Heart right ventricle (tissue), 16 donors: ENCODE measurements around the gene AP1G1. TPM values are rescaled to one million over a fixed set of nuclear protein-coding genes. Genes with fewer than 3 reads are reported as not detected.

Experiments used
- ATAC-seq, 8 donors: fragments of 200-7000 bp; cut with Tn5 transposase; one replicate each; pipeline ENCODE4 v1.9.1; 2020; ENCODE audit warnings: mild to moderate bottlenecking in 8 of 8, moderate library complexity in 8 of 8, moderate number of reproducible peaks in 1 of 8
- DNase-seq, 2 donors: peaks; one replicate each; pipeline ENCODE4 v3.0.0-alpha.2; 2020
- H3K27ac ChIP-seq, 10 donors: fragments of 200-600 bp; sonication (generic) in 2 of 10; one replicate each; pipeline versions ENCODE4 v1.5.0 to v1.8.0; 2020 to 2022; ENCODE audit warnings: mild to moderate bottlenecking in 3 of 10
- H3K27me3 ChIP-seq, 7 donors: fragments of 200-600 bp; one replicate each; pipeline ENCODE4 v1.8.0; 2021 to 2022; ENCODE audit warnings: mild to moderate bottlenecking in 2 of 7
- H3K36me3 ChIP-seq, 9 donors: fragments of 200-600 bp; sonication (generic) in 1 of 9; one replicate each; pipeline versions ENCODE4 v1.5.0 to v1.8.0; 2020 to 2022; ENCODE audit warnings: mild to moderate bottlenecking in 2 of 9
- H3K4me1 ChIP-seq, 9 donors: fragments of 200-600 bp; sonication (generic) in 1 of 9; one replicate each; pipeline versions ENCODE4 v1.5.0 to v1.8.0; 2020 to 2022; ENCODE audit warnings: mild to moderate bottlenecking in 4 of 9
- H3K4me3 ChIP-seq, 10 donors: fragments of 200-600 bp; sonication (generic) in 2 of 10; one replicate each; pipeline versions ENCODE4 v1.5.0 to v1.8.0; 2020 to 2022; ENCODE audit warnings: mild to moderate bottlenecking in 7 of 10, moderate library complexity in 2 of 10
- H3K9me3 ChIP-seq, 11 donors: fragments of 200-600 bp in 10 of 11; sonication (generic) in 2 of 11; one replicate each; pipeline versions ENCODE4 v1.5.0 to v1.8.0; 2013 to 2022; ENCODE audit warnings: mild to moderate bottlenecking in 2 of 11, control low read depth in 1 of 11, moderate library complexity in 1 of 11
- CTCF ChIP-seq, 9 donors: fragments of 200-600 bp; sonication (generic) in 2 of 9; IDR thresholded peaks; one replicate each; pipeline versions ENCODE4 v1.5.0 to v1.8.0; 2021 to 2022; ENCODE audit warnings: antibody characterized with exemption in 9 of 9, mild to moderate bottlenecking in 5 of 9, moderate library complexity in 1 of 9
- WGBS, 2 donors: extraction: QIAGEN DNeasy Blood & Tissue Kit; methylation state at CpG; one replicate each; pipeline ENCODE4 v1.1.7; 2013; ENCODE audit warnings: inconsistent platforms in 1 of 2; 5-methylcytosine and 5-hydroxymethylcytosine counted together
- intact Hi-C, 10 donors: fragments of 100-400 bp; cut with DNase I; formaldehyde crosslinking; loops; one replicate each; pipeline versions ENCODE4 v1.11.1 to v1.14.2; 2022
- polyA plus RNA-seq, 2 donors: library from polyadenylated mRNA; stranded (reverse); fragments of 200-250 nt; gene quantifications; one replicate each; pipeline ENCODE4 v1.2.3, GENCODE V29; 2013
- total RNA-seq, 10 donors: library from RNA; stranded (reverse); fragmentation: NEBNext Ultra II Directional in 3 of 10; extraction: Animal tissue kit (Norgen Biotek cat#: 25700) in 3 of 10; gene quantifications; one replicate each; pipeline versions ENCODE4 v1.2.1 to v1.2.4, GENCODE V29; 2021 to 2023
- donor health status: Arrhythmogenic right ventricular cardiomyopathy.
- donor health status: ischemic (EF 13 %, LVEDD 7.1; RV severe dilation, severe dysfunction).
- donor health status: healthy with polysubstance abuse.
- donor health status: DM: no; HTN: yes; CAD: no.
- donor health status: DM: no; HTN: no; CAD: no.
- donor health status: ischemic (EF 25% LVEDD 6.9; RV normal size, moderate dysfunction).
- donor health status: ischemic (EF 25% LVEDD 5.7; RV mildly dilated, moderate dysfunction).
- donor health status: healthy.
- donor health status: DM: yes; HTN: yes; CAD: no.
- donor health status: Ischemic cardiomyopathy.
- donor health status: ischemic (EF 35%, LVEDD 5.7; RV mildly dilated, moderate dysfunction).
- donor health status: nonischemic (EF 11% LVEDD 7.7; RV severe dilation, severe dysfunction).
- donor health status: DM: yes; HTN: yes; CAD: no.
- donor health status: PGD.
- donor health status: ischemic (EF 29% LVEDD 5.4; RV normal size, mild dysfunction).
- donor health status: nonischemic (EF 23%, LVEDD 6.1; RV moderate dilation, normal function).

AP1G1 gene
- total and polyA plus RNA-seq, 12 donors, result 12.4 to 53.7 (median 36.1) TPM

- ATAC-seq, result no peak
- TF ChIP-seq CTCF (IDR thresholded peaks at IDR 0.05), result no peak
- no peaks in the 10 kb centered on the region for H3K9me3 ChIP-seq
- 66 to 71% methylated on average over 4 of the region's 4 CpGs for WGBS, 2 donors
- H3K27me3 ChIP-seq, result no peaks in the 10 kb centered on the region
- intact Hi-C loops, result loop anchor here in 1 of 10 donors (10.0 kb wide), 1 partner anchor 1321 kb away; no protein-coding TSS in a partner anchor
- peaks cover 0 to 60% (median 18%) of the 10 kb centered on the region in 9 donors for H3K4me1 ChIP-seq
- DNase-seq, result no peak
- H3K27ac ChIP-seq, result peak overlapping the region in 3 of 10 donors; percentile 65 to 79 (median 72)
- H3K4me3 ChIP-seq, result no peak overlapping the region
- H3K36me3 ChIP-seq, result peaks cover 0 to 95% (median 29%) of the 10 kb centered on the region in 9 donors
Observed at GRCh38 chr16:71853413-71853812, 44.8 kb upstream of the AP1G1 start.

- intact Hi-C loops, result loop anchor here in 1 of 10 donors (10.0 kb wide), 1 partner anchor 1322 kb away; no protein-coding TSS in a partner anchor
- ATAC-seq (no peak), DNase-seq (no peak)
- Histone ChIP-seq H3K9me3 (no peaks in the 10 kb centered on the region), H3K27me3 (no peaks in the 10 kb centered on the region), H3K36me3 (peaks cover 0 to 96% (median 29%) of the 10 kb centered on the region in 9 donors), H3K4me3 (no peak overlapping the region), H3K27ac (no peak overlapping the region), H3K4me1 (peaks cover 2 to 60% (median 20%) of the 10 kb centered on the region in 9 donors)
- WGBS, 2 donors, result 96 to 97% methylated on average over 4 of the region's 4 CpGs
- no peak for TF ChIP-seq CTCF (IDR thresholded peaks at IDR 0.05)
Observed at GRCh38 chr16:71852561-71852960, 43.9 kb upstream of the AP1G1 start.

- Histone ChIP-seq H3K4me1 (peaks cover 6 to 60% (median 19%) of the 10 kb centered on the region in 9 donors), H3K9me3 (no peaks in the 10 kb centered on the region), H3K4me3 (no peak overlapping the region), H3K36me3 (peaks cover 0 to 93% (median 29%) of the 10 kb centered on the region in 9 donors), H3K27ac (no peak overlapping the region), H3K27me3 (no peaks in the 10 kb centered on the region)
- intact Hi-C loops, result loop anchor here in 1 of 10 donors (10.0 kb wide), 1 partner anchor 1323 kb away; no protein-coding TSS in a partner anchor
- DNase-seq (no peak), ATAC-seq (no peak)
- 88 to 92% methylated on average over 3 of the region's 3 CpGs for WGBS, 2 donors
- no peak for TF ChIP-seq CTCF (IDR thresholded peaks at IDR 0.05)
Observed at GRCh38 chr16:71852158-71852557, 43.5 kb upstream of the AP1G1 start.

GRCh38 chr16:71851746-71852145 is 43.1 kb upstream of the AP1G1 start:
- Histone ChIP-seq H3K4me3 (no peak overlapping the region), H3K27ac (no peak overlapping the region), H3K9me3 (no peaks in the 10 kb centered on the region), H3K36me3 (peaks cover 0 to 89% (median 29%) of the 10 kb centered on the region in 9 donors), H3K4me1 (peaks cover 8 to 60% (median 23%) of the 10 kb centered on the region in 9 donors), H3K27me3 (no peaks in the 10 kb centered on the region)
- 93 to 97% methylated on average over 8 of the region's 8 CpGs for WGBS, 2 donors
- intact Hi-C loops, result loop anchor here in 1 of 10 donors (10.0 kb wide), 1 partner anchor 1323 kb away; no protein-coding TSS in a partner anchor
- TF ChIP-seq CTCF (IDR thresholded peaks at IDR 0.05), result no peak
- DNase-seq (no peak), ATAC-seq (peak in 1 of 8 donors; percentile 10)
